H1 (cell line): ENCODE data around the gene ZNF771.

Experiments used
- ASH2L ChIP-seq: fragments of 200-600, 300-600 bp; sonication (generic); IDR thresholded peaks from one replicate; pipeline ENCODE4 v1.7.1; 2017; ENCODE audit warnings: low read length
- KDM5A ChIP-seq: fragments of 200-600 bp; IDR thresholded peaks from 2 replicates; pipeline ENCODE4 v1.7.1; 2012; ENCODE audit warnings: mild to moderate bottlenecking, low read length, inconsistent platforms, mixed read lengths
- MAFK ChIP-seq: IDR thresholded peaks from 2 replicates; pipeline ENCODE4 v1.6.1; 2012; ENCODE audit warnings: low read depth, mild to moderate bottlenecking, improper control_type of control experiment, low read length
- POLR2A ChIP-seq, 2 experiments: IDR thresholded peaks; 1 replicate in 1 of 2; 2 replicates in 1 of 2; pipeline ENCODE4 v1.6.1; 2011; ENCODE audit warnings: low read depth in 2 of 2, low read length in 2 of 2, mild to moderate bottlenecking in 2 of 2; ENCODE audit errors: control extremely low read depth in 1 of 2
- TF ChIP-seq, protein P1 (sequence below), 3 experiments: IDR thresholded peaks; 1 replicate in 2 of 3; 2 replicates in 1 of 3; pipeline versions ENCODE4 v1.5.1 to v1.6.1; 2011; ENCODE audit warnings: low read length in 3 of 3, mild to moderate bottlenecking in 3 of 3, inconsistent platforms in 2 of 3, low read depth in 1 of 3, moderate library complexity in 1 of 3; ENCODE audit not compliant: insufficient read depth in 1 of 3; ENCODE audit errors: control extremely low read depth in 1 of 3
- TF ChIP-seq, protein P2 (sequence below): IDR thresholded peaks from 2 replicates; pipeline ENCODE4 v1.6.1; 2011; ENCODE audit warnings: low read length, improper control_type of control experiment

DNA sequence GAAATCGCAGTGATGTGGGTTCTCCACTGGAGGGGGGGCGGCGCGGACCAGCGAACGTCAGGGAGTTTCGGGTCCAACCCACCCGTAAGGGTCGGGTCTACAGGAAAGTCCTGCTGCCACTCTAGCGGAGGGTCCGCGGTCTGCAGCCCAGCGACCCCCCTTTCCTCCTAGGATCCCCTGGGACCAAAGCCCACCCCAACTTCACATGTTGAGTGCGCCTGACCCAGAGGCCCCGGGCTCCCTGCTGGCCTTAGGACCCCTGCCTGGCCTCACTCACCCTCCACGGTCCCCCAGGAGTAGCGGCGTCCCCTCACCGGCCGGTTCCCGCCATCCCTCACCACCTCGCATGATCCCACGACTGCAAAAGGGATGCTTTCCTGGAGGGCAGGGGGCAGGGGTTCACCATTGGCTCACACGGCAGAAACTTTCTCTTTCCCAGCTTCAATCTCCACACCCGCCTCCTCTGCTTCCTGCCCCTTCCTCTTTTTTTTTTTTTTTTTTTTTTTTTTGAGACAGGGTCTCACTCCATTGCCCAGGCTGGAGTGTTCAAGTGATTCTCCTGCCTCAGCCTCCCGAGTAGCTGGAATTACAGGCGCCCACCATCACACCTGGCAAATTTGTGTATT, 28.1 kb upstream of the ZNF771 start:
- TF ChIP-seq, protein P1, sequence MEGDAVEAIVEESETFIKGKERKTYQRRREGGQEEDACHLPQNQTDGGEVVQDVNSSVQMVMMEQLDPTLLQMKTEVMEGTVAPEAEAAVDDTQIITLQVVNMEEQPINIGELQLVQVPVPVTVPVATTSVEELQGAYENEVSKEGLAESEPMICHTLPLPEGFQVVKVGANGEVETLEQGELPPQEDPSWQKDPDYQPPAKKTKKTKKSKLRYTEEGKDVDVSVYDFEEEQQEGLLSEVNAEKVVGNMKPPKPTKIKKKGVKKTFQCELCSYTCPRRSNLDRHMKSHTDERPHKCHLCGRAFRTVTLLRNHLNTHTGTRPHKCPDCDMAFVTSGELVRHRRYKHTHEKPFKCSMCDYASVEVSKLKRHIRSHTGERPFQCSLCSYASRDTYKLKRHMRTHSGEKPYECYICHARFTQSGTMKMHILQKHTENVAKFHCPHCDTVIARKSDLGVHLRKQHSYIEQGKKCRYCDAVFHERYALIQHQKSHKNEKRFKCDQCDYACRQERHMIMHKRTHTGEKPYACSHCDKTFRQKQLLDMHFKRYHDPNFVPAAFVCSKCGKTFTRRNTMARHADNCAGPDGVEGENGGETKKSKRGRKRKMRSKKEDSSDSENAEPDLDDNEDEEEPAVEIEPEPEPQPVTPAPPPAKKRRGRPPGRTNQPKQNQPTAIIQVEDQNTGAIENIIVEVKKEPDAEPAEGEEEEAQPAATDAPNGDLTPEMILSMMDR (IDR thresholded peaks at IDR 0.05; ENCODE audit: control extremely low read depth in 1 of 3, insufficient read depth in 1 of 3, low read depth in 1 of 3, low read length in 3 of 3): no peak
- TF ChIP-seq, protein P2, sequence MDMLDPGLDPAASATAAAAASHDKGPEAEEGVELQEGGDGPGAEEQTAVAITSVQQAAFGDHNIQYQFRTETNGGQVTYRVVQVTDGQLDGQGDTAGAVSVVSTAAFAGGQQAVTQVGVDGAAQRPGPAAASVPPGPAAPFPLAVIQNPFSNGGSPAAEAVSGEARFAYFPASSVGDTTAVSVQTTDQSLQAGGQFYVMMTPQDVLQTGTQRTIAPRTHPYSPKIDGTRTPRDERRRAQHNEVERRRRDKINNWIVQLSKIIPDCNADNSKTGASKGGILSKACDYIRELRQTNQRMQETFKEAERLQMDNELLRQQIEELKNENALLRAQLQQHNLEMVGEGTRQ: no peak
- TF ChIP-seq MAFK (no peak), KDM5A (no peak), POLR2A (IDR thresholded peaks at IDR 0.05; ENCODE audit: control extremely low read depth in 1 of 2, low read depth in 2 of 2, low read length in 2 of 2) (0 out of 3 replicates have a peak, but pooled peaks of 1 of the 2 experiments have one; percentile 7), ASH2L (no peak)
